HG03432 (cell line): Measurements from ENCODE around the gene DUSP11.
"Not testable (repeated sequence)": the region's sequence is repeated elsewhere in the genome, so short reads cannot be mapped to it uniquely, and the experiment has no call there.

Experiments used
- ATAC-seq: cut with Tn5 transposase; IDR thresholded peaks from one replicate; pipeline ENCODE4 v1.9.1; 2021; ENCODE audit warnings: mild to moderate bottlenecking, moderate library complexity; ENCODE audit not compliant: unreplicated experiment

Gene DUSP11

DNA sequence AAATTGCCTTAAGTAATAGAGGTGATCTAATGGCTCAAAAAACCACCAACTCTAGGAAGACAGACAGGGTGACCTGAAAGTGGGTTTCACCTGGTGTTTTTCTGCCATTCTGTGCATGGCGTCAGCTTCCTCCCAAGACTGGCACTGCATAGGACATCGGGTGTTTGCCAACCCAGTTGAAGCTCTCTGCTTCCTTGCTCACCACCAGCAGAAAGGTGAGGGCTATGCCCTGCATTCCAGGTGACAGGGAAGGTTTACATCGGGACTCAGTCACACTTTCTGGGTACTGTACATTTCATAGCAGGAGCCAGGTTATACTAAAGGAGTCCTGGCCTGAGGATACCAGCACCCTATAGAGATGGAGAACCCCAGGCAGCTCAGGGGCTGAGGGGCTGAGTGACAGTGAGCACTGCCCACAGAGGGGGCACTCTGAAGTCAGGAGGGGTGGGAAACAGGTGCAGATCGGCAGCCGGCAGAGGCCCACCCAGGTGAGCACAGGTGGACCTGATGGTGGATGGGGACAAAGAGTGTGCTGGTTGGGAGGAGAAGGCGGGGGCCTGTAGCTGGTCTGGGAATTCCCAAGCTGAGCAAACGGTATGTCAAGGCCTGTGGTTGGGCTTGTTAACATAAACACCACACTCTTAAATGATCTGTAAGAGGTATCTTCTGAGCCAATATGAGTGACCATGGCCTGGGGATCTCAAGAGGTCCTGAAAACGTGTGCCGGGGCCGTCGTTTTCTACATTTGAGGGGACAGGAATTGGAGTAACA, 60.9 kb downstream of the DUSP11 start:
- no peak for ATAC-seq

DNA sequence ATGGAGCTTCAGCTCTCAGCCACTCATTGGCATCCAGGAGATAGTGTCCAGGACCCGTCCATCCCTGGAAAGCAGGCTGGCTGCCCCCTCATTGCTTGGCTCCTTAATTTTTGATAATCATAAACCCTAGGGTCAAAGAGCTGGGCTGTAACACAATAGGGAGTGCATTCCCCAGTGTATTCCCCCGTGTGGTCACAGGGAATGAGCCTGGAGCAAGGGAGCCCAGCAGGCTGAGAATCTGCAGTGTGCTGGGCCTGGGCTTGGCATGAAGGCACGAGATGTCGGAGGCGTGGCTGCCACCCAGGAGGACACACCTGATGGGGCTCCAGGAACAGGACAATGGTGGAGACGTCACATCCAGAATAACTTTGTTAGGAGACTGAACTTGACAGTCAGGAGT, 61.5 kb downstream of the DUSP11 start:
- no peak for ATAC-seq

DNA sequence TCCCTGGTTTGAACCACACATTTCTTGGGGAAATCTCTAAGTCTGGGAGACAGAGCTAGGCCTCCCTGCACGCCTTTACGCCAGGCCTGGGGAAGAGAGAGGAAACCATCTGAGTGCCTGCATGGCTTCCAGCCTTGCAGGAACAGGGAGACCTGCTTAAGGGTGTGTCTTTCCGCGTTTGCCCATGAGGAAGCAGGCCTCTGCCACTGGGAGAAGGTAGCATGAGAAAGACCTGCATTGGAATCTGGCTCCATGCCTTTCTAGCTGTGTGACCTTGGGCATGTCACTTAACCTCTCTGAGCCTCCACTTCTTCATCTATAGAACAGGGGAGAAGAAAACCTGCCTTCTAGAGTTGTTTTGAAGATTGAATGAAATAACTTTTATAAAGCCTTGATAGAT, 62.2 kb downstream of the DUSP11 start:
- ATAC-seq: not testable (repeated sequence)

DNA sequence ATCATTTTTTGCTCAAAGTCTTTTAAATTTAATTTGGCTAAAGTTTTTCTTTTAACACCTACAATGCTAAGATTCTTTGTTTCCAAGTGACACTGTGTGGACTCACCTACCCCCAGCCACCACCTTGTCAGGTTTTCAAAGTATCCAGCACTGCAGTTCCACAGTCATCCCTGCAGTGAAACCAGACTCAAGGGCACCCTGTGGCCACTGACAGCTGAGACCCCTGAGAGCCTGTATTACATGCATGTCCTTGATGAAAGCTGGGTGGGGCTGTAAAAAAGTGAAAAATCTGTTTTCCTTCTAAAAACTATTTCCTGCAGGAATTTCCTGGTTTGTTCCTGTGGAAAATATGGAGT, 62.7 kb downstream of the DUSP11 start:
- no peak for ATAC-seq

DNA sequence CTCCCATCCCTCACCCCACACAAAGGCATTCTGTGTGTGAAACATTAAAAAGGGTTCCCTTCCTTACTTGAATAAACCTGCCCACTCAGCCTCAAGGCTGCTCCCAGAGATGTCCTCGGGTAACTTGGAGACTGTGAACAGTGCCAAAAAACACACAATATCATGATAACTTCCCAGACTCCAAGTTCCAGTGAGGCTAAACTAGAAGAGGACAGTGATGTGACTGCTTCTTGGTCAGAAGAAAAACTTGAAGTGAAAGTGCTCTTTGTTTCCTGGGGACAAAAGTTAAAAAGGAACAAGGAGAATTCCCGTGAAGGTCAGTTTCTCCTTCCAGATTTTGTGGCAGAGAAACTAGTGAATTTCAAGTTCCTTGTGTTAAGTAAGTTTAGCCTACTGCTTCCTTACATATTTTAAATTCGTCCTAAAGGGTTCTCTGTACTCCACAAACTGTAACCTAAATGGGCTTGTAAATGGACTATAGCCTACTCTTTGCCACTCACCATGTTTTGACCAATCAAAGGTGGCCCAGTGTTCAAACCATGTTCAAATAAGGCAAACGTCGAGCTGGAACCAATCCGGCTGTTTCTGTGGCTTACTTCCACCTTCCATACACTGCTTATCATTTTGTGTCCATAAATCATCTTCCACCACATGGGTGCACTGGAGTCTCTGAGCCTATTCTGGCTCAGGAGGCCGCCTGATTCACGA, 63.2 kb downstream of the DUSP11 start:
- ATAC-seq: peak; percentile 54

DNA sequence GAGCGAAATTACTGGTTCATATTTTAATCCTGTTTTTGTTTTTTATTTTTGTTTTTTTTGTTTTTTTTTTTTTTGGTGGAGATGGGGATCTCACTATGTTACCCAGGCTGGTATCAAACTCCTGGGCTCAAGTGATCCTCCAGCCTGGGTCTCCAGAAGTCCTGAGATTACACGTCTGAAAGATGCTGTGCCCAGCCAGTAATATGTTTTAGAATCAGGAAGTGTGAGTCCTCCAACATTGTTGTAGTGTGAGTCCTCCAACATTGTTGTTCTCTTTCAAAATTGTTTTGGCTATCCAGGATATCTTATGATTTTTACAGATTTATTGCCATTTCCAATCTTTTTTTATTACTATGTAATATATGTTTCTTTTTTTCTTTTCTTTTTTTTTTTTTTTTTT, 65.8 kb downstream of the DUSP11 start:
- ATAC-seq: no peak
